BJ (cell line): ENCODE measurements around the gene TSPAN11. TPM values are rescaled to one million over a fixed set of nuclear protein-coding genes. Genes with fewer than 3 reads are reported as not detected.

ENCODE experiments used
- CTCF ChIA-PET: fragments of 350-600 bp; formaldehyde crosslinking; extraction: SDS; loops from one replicate; lab custom pipeline; 2021; ENCODE audit warnings: antibody characterized with exemption, inconsistent platforms; lab: Yijun Ruan, JAX
- POLR2A ChIA-PET: fragments of 300-600 bp; sonication (Branson Sonifier 250); formaldehyde crosslinking; extraction: SDS; loops from one replicate; lab custom pipeline; 2021; ENCODE audit warnings: antibody characterized with exemption; lab: Charles Lee
- DNase-seq: peaks from one replicate; pipeline ENCODE4 v3.0.0-alpha.2; 2011; ENCODE audit warnings: low read depth
- H3K27me3 ChIP-seq: 2 replicates; pipeline ENCODE4 v1.6.0; 2011; ENCODE audit warnings: low read length; ENCODE audit not compliant: control insufficient read depth, insufficient read depth
- H3K36me3 ChIP-seq: 2 replicates; pipeline ENCODE4 v1.5.1; 2011; ENCODE audit warnings: low read length; ENCODE audit not compliant: control insufficient read depth, insufficient read depth
- H3K4me3 ChIP-seq: 2 replicates; pipeline ENCODE4 v1.5.1; 2011; ENCODE audit warnings: low read depth, mild to moderate bottlenecking, control low read depth, low read length
- polyA plus RNA-seq: library from polyadenylated mRNA; depleted of rRNA; stranded (reverse); fragments of >200 nt; gene quantifications from 2 replicates; pipeline ENCODE4 v1.2.3, GENCODE V29; 2011
- TF ChIP-seq, protein P1 (sequence below): IDR thresholded peaks from 2 replicates; pipeline ENCODE4 v1.5.1; 2011; ENCODE audit warnings: low read depth, mild to moderate bottlenecking, control low read depth, inconsistent platforms, low read length, moderate library complexity; ENCODE audit not compliant: insufficient read depth

The TSPAN11 gene
- polyA plus RNA-seq, 1 experiment, result 0.64 TPM

DNA sequence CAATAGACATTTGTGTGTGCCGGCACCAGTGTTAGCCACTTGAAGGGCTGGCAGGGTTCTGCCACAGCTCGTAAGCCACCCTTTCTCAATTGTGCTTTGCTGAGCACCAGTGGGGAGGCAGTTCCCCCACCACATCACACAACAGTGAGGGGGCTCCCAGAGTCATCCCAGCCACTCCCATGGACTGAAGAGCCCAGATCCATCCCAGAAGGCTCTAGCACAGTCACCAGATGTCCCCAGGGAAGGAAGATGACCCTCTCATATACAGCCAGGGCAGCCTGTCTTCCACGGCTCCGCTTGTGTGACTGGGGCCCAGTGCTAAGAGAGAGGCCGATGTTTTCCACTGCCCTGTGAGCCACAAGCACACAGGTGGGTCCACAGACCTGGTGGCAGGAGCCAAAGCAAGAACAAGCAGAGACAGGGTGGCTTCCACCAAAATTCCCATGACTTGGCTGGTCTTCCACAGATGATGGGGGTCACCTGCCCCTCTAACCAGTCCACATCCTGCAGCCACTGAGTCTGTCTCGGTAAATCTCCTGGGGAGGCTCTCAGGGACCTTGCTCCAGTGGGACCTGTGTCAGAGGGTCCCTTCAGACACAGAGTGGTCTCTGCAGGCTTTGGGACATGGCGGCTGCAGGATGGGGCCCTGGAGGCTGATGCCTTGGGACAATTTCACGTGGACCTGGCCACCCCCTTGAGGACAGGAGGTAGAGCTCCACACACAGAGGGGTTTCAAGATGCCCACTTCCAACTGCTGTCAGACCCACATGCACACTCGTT, 75.2 kb downstream of the TSPAN11 start:
- no peaks in the 10 kb centered on the region for H3K36me3 ChIP-seq
- TF ChIP-seq, protein P1, sequence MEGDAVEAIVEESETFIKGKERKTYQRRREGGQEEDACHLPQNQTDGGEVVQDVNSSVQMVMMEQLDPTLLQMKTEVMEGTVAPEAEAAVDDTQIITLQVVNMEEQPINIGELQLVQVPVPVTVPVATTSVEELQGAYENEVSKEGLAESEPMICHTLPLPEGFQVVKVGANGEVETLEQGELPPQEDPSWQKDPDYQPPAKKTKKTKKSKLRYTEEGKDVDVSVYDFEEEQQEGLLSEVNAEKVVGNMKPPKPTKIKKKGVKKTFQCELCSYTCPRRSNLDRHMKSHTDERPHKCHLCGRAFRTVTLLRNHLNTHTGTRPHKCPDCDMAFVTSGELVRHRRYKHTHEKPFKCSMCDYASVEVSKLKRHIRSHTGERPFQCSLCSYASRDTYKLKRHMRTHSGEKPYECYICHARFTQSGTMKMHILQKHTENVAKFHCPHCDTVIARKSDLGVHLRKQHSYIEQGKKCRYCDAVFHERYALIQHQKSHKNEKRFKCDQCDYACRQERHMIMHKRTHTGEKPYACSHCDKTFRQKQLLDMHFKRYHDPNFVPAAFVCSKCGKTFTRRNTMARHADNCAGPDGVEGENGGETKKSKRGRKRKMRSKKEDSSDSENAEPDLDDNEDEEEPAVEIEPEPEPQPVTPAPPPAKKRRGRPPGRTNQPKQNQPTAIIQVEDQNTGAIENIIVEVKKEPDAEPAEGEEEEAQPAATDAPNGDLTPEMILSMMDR, result no peak
- ChIA-PET POLR2A (no interaction called here), CTCF (interaction anchor here (2.5 kb wide), 1 partner anchor 15 kb away, joined by 16 read pairs; no protein-coding TSS in a partner anchor)
- H3K27me3 ChIP-seq, result no peaks in the 10 kb centered on the region; the same call in 1 of the 2 replicates
- no peak for DNase-seq
- H3K4me3 ChIP-seq, result no peak overlapping the region

DNA sequence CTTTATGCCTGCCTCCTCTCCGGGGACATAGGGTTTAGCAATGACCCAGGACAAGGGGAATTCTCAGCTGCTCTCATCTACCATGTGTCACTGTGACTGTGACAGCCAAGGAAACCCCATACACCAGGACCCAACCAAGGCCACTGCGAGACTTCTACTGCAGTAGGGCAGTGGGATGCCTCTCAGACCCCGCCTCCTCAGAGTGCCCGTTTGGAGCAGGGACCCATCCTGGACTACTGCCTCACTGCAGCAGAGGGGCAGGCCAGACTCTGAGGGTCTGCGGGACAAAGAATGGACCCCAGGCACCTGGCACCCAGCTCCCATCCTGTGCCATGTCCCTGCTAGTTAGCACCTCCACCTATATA, 75.8 kb downstream of the TSPAN11 start:
- CTCF ChIA-PET, result no interaction called here
- Histone ChIP-seq H3K27me3 (no peaks in the 10 kb centered on the region; the same call in 1 of the 2 replicates), H3K36me3 (no peaks in the 10 kb centered on the region), H3K4me3 (no peak overlapping the region)
- TF ChIP-seq, protein P1, result no peak
- POLR2A ChIA-PET, result no interaction called here
- DNase-seq, result no peak

DNA sequence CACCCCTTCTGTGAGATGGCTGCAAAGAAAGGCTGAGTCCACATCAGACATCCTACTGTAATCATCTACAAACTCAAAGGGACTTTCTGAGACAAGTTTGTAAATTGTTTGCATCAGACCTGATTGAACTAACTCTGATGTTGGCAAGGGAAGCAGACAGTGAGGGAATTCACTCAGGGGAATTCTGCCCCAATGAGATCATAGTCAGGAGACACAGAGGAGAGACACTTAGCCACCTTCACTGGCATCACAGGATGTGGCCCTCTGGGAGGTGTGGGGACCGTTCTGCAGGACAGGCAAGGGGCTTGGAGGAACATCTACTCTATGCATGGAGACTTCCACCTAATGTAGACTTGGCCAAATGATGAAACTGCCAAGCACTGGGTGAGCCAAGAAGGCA, 76.5 kb downstream of the TSPAN11 start:
- Histone ChIP-seq H3K27me3 (no peaks in the 10 kb centered on the region; the same call in 1 of the 2 replicates), H3K36me3 (no peaks in the 10 kb centered on the region), H3K4me3 (no peak overlapping the region)
- DNase-seq, result no peak
- ChIA-PET POLR2A (no interaction called here), CTCF (no interaction called here)
- TF ChIP-seq, protein P1, result no peak

DNA sequence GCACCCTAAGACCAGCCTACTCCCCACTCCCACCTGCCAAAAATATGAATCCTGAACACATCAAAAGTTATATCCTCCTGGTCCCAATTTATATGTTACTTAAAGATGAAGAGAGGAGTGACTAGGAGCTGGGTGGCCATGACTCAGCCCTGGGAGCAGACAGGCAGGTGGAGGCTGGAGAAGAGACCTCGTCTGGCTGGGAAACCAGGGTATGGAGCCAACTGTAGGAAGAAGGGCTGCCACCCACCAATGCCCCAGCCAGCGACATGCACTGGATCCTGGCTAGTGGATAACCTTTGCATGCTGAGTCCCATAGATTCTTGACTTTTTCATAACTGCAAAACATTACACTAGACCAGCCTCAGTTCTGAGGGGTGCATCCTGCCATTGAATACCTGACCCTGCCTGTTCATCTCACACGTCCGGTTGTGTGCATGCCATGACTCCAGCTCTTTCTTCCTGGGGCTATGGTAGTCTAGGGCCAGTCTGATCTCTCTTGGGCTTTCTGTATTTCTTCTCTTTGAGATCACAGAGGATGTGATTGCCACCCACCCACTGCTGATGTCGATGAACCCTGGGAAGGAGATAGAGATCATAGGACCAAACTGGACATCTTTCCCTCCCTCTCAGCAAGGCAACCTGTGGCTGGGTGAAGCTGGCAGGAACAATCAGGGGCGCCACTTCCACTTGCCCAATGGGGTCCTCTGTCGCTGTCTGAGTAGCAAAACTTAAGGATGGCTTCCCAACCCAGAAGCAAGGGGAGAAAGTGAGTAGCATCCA, 77.5 kb downstream of the TSPAN11 start:
- TF ChIP-seq, protein P1, result no peak
- CTCF ChIA-PET, result no interaction called here

DNA sequence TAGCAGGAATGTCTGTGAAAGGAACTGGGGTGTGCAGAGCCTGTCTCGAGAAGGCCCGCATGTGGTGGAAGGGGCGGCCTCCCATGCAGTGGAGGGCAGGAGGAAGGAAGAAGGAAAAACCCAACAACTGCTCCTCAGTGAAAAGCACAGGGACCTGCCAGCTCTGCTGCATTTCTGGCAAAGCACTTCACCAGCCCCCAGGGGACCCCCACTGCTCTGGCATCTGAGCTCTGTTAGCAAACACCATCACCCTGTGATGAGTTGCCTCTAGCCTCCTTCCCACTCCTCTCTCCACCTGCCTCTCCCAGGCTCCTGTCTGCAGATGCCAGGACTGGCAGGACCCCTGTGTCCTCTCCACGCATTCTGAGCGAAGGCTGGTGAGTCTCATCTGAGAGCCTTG, 78.1 kb downstream of the TSPAN11 start:
- no peak overlapping the region for H3K4me3 ChIP-seq
- H3K36me3 ChIP-seq, result no peaks in the 10 kb centered on the region
- CTCF ChIA-PET, result no interaction called here
- no peak for DNase-seq
- no peaks in the 10 kb centered on the region; the same call in 1 of the 2 replicates for H3K27me3 ChIP-seq
- POLR2A ChIA-PET, result no interaction called here
- TF ChIP-seq, protein P1, result no peak

More for the DNA sequence above, 77.5 kb downstream of the TSPAN11 start:
- Histone ChIP-seq H3K27me3 (no peaks in the 10 kb centered on the region; the same call in 1 of the 2 replicates), H3K36me3 (no peaks in the 10 kb centered on the region), H3K4me3 (no peak overlapping the region)
- POLR2A ChIA-PET, result no interaction called here
- DNase-seq, result no peak
